Testis (tissue), 3 donors: ENCODE data around the gene MAN1B1. TPM values are rescaled to one million over a fixed set of nuclear protein-coding genes. Genes with fewer than 3 reads are reported as not detected.
A peak's percentile ranks its signal among the peaks of the same experiment; 100 is the strongest.

Experiments
- DNase-seq: peaks from one replicate; pipeline ENCODE4 v3.0.0-alpha.2; 2019
- H3K27ac ChIP-seq, 2 donors: fragments of 200-600 bp; sonication (generic); one replicate each; pipeline ENCODE4 v1.5.1; 2019
- H3K27me3 ChIP-seq: fragments of 200-600 bp; sonication (generic); one replicate; pipeline ENCODE4 v1.5.1; 2019
- H3K36me3 ChIP-seq: fragments of 200-600 bp; sonication (generic); one replicate; pipeline ENCODE4 v1.5.1; 2017; ENCODE audit warnings: low read depth; ENCODE audit errors: missing control alignments
- H3K4me1 ChIP-seq: fragments of 200-600 bp; sonication (generic); one replicate; pipeline ENCODE4 v1.5.1; 2019
- H3K4me3 ChIP-seq, 2 donors: fragments of 200-600 bp; sonication (generic); one replicate each; pipeline ENCODE4 v1.5.1; 2017 to 2019
- H3K9me3 ChIP-seq: fragments of 200-600 bp; sonication (generic); one replicate; pipeline ENCODE4 v1.5.1; 2017
- POLR2A ChIP-seq: fragments of 450-650 bp; IDR thresholded peaks from one replicate; pipeline ENCODE4 v1.6.1; 2017; ENCODE audit warnings: antibody characterized with exemption, mild to moderate bottlenecking, moderate library complexity
- WGBS, 2 donors: methylation state at CpG; one replicate each; pipeline ENCODE4 v1.1.5; 2018; 5-methylcytosine and 5-hydroxymethylcytosine counted together
- intact Hi-C: fragments of 100-400 bp; cut with DNase I; formaldehyde crosslinking; loops from one replicate; pipeline ENCODE4 v1.15.1; 2023; ENCODE audit warnings: low total_unique reads
- polyA plus RNA-seq: library from polyadenylated mRNA; stranded (reverse); fragments of 350-450 nt; fragmentation: Illumina TruSeq; extraction: RNeasy Lipid Tissue Mini Kit (QIAGEN cat#74804); gene quantifications from one replicate; pipeline ENCODE4 v1.2.3, GENCODE V29; 2014; ENCODE audit warnings: low read depth, low replicate concordance; ENCODE audit not compliant: insufficient read depth
- total RNA-seq, 2 donors: library from RNA; depleted of rRNA; stranded (reverse); fragments of >200 nt; gene quantifications; one replicate each; pipeline ENCODE4 v1.2.3, GENCODE V29; 2016
- TF ChIP-seq, protein P1 (sequence below), 3 experiments: fragments of 450-650 bp in 2 of 3; fragments of 200-600 bp in 1 of 3; sonication (generic) in 1 of 3; IDR thresholded peaks; one replicate each; pipeline ENCODE4 v1.5.1; 2016 to 2019; ENCODE audit warnings: antibody characterized with exemption in 3 of 3, mild to moderate bottlenecking in 2 of 3, moderate library complexity in 1 of 3

Gene MAN1B1
- total and polyA plus RNA-seq, 3 donors from 2014 or later = 62.2 to 124 (median 122) TPM

DNA sequence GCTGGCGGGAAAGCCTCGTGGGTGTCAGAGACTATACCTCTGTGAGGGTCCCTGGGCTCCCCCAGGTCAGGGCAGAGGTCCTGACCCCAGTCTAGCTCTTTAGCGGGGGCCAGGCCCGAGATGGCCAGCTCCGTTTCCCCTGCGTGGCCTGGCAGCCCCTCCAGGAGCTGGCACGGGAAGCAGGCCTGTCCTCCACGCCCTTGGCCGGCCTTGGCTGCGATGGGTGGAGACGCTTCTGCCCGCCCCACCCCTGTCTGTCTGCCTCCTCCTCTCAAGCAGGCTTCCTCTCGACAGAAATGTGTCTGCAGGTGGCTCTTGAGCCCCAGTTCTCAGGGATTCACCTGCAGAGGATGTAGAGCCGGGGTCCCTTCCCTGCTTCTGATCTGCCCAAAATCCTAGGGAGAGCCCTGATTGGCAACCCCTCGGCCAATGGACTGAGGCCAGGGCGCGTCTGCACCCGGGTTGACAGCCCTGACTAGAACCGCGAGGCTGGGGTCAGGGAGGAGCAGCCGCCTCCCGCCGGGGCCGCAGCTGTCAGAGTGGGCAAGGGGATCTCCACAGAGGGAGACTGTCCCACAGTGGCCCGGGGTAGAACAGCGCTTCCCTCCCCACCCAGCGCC, 49.6 kb downstream of the MAN1B1 start:
- Histone ChIP-seq H3K27ac (no peak overlapping the region), H3K9me3 (no peaks in the 10 kb centered on the region), H3K36me3 (no peaks in the 10 kb centered on the region), H3K27me3 (no peaks in the 10 kb centered on the region), H3K4me3 (no peak overlapping the region), H3K4me1 (no peaks in the 10 kb centered on the region)
- no peak for TF ChIP-seq POLR2A
- TF ChIP-seq, protein P1, sequence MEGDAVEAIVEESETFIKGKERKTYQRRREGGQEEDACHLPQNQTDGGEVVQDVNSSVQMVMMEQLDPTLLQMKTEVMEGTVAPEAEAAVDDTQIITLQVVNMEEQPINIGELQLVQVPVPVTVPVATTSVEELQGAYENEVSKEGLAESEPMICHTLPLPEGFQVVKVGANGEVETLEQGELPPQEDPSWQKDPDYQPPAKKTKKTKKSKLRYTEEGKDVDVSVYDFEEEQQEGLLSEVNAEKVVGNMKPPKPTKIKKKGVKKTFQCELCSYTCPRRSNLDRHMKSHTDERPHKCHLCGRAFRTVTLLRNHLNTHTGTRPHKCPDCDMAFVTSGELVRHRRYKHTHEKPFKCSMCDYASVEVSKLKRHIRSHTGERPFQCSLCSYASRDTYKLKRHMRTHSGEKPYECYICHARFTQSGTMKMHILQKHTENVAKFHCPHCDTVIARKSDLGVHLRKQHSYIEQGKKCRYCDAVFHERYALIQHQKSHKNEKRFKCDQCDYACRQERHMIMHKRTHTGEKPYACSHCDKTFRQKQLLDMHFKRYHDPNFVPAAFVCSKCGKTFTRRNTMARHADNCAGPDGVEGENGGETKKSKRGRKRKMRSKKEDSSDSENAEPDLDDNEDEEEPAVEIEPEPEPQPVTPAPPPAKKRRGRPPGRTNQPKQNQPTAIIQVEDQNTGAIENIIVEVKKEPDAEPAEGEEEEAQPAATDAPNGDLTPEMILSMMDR (IDR thresholded peaks at IDR 0.05) = no peak
- intact Hi-C loops = no loop called here
- DNase-seq = no peak
- 39 to 47% methylated on average over 6 to 27 of the region's 27 CpGs for WGBS, 2 donors

DNA sequence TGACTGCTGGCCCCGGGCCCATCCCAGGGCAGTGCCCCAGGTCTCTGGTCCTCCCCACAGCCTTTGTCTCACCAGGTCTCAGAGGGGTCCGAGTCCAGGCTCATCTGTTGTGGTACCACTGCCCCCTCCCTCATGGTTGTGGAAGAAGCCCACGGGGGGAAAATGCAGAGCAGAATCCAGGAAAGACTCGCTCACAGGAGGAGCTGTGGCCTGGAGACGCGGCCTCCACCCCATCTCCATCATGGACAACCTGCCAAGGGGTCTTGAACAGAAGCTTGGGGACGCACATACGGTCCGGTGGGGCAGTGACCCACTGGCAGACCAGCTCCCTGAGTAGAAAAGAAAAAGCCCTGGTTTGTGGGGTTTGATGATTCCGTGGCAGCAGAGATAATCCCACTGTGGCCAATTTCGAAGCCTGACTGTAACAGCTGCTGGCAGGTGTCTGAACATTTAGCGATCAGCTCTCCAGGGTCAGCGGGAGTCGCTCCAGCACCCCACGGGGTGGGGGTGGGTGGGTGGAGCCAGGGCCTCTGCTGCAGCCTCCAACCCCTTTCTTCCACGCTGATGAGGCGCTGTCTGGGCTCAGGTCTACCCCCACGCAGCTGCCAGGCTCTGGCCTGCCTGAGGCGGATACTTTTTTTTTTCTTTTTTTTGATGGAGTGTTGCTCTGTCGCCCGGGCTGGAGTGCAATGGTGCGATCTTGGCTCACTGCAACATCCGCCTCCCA, 50.3 kb downstream of the MAN1B1 start:
- no peak for TF ChIP-seq POLR2A
- TF ChIP-seq, protein P1 (IDR thresholded peaks at IDR 0.05) = no peak
- Histone ChIP-seq H3K4me3 (no peak overlapping the region), H3K9me3 (no peaks in the 10 kb centered on the region), H3K4me1 (no peaks in the 10 kb centered on the region), H3K27ac (no peak overlapping the region), H3K36me3 (no peaks in the 10 kb centered on the region), H3K27me3 (no peaks in the 10 kb centered on the region)
- intact Hi-C loops = no loop called here
- DNase-seq = no peak
- 60 to 83% methylated on average over 10 to 23 of the region's 23 CpGs for WGBS, 2 donors

DNA sequence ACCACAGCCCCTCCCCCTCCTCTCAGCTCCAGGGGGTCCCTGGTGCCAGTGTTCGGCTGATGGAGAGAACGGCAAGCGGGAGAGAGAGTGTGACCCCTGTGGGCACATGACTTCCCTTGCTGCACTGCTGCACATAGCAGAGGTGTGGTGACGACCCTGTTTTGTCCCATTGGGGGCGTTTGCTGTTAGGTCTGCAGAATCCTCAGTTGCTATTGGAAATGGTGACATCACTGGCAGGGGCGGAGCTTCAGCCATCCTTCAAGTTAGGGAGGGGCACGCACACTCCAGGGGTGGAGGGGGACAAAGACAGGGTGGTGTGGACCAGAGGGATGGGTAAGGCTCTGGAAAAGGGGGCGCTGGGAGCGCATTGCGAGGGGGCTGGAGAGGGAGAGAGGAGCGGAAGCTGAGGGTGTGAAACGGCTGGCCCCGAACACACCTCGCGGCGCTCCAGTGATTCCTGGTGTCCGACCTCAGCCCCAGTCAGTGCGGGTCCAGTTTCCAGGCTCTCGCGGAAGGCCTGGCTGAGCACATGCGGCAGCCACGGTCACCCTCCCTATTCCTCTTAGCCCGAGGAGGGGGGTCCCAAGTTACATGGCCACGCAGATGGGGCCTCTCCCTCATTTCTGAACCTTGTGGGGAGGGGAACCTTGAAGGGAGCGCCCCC, 51.4 kb downstream of the MAN1B1 start:
- TF ChIP-seq, protein P1 (IDR thresholded peaks at IDR 0.05) = no peak
- TF ChIP-seq POLR2A = no peak
- intact Hi-C loops = no loop called here
- DNase-seq = no peak
- Histone ChIP-seq H3K4me1 (no peaks in the 10 kb centered on the region), H3K27me3 (no peaks in the 10 kb centered on the region), H3K27ac (no peak overlapping the region), H3K9me3 (no peaks in the 10 kb centered on the region), H3K36me3 (no peaks in the 10 kb centered on the region), H3K4me3 (peak overlapping the region in 1 of 2 donors; percentile 23)
- WGBS, 2 donors = 2 to 5% methylated on average over 15 to 25 of the region's 25 CpGs

DNA sequence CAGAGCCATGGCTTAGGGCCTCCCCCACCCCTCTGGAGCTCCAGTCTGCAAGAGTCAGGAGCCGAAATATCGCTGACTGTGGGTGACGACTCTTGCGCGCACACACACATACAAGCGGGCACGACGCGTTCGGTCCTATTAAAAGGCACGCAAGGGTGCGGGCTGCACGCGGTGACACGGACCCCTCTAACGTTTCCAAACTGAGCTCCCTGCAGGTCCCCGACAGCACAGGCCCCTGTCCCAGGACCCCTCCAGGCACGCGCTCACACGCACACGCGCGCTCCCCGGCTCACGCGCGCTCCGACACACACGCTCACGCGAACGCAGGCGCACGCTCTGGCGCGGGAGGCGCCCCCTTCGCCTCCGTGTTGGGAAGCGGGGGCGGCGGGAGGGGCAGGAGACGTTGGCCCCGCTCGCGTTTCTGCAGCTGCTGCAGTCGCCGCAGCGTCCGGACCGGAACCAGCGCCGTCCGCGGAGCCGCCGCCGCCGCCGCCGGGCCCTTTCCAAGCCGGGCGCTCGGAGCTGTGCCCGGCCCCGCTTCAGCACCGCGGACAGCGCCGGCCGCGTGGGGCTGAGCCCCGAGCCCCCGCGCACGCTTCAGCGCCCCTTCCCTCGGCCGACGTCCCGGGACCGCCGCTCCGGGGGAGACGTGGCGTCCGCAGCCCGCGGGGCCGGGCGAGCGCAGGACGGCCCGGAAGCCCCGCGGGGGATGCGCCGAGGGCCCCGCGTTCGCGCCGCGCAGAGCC, 52.1 kb downstream of the MAN1B1 start, which contains the start of gene GRIN1:
GRIN1 (plus strand) TSS at position 433 of the 746 bp plus-strand sequence. CDS start 333 bp downstream, outside the sequence.
- Histone ChIP-seq H3K4me3 (peak within 1 kb of the TSS; percentile 6 to 23), H3K27me3 (no peaks in the 10 kb centered on the region)

More for the DNA sequence above, 52.1 kb downstream of the MAN1B1 start, which contains the start of gene GRIN1:
- 13% methylated on average over 16 of the region's 104 CpGs; no CpG with 5 or more reads in 1 of the 2 donors for WGBS, 2 donors
- TF ChIP-seq, protein P1 (IDR thresholded peaks at IDR 0.05) = no peak
- no peak for TF ChIP-seq POLR2A
- no peak within 1 kb of the TSS for H3K27ac ChIP-seq
- no peaks in the 10 kb centered on the region for H3K4me1 ChIP-seq
- no peaks in the 10 kb centered on the region for H3K9me3 ChIP-seq
- H3K36me3 ChIP-seq = no peaks in the 10 kb centered on the region
- intact Hi-C loops = no loop called here
- DNase-seq = no peak
